ENCODE results near the gene TXN. TPM values are rescaled to one million over a fixed set of nuclear protein-coding genes. Genes with fewer than 3 reads are reported as not detected.
A peak's percentile ranks its signal among the peaks of the same experiment; 100 is the strongest.

Gene TXN
- 100 to 1,000 TPM in 3 of 4 donors, 10 to 100 TPM in 1; 97.6 to 295 (median 124) TPM for total RNA-seq

GRCh38 chr9:110256380-110257096 is at the start of gene TXN:
Gene TXN (minus strand): TSS chr9:110256507. CDS start chr9:110256435, 72 bp downstream.
- no peaks in the 10 kb centered on the region for H3K9me3 ChIP-seq
- H3K4me3 ChIP-seq = peak within 1 kb of the TSS; percentile 85 to 88
- H3K4me1 ChIP-seq = peaks cover 0 to 3% of the 10 kb centered on the region in 2 donors
- peak; percentile 87 to 91 for DNase-seq
- TF ChIP-seq POLR2A (IDR thresholded peaks at IDR 0.05) = peak; percentile 75 to 92
- TF ChIP-seq, protein P1, sequence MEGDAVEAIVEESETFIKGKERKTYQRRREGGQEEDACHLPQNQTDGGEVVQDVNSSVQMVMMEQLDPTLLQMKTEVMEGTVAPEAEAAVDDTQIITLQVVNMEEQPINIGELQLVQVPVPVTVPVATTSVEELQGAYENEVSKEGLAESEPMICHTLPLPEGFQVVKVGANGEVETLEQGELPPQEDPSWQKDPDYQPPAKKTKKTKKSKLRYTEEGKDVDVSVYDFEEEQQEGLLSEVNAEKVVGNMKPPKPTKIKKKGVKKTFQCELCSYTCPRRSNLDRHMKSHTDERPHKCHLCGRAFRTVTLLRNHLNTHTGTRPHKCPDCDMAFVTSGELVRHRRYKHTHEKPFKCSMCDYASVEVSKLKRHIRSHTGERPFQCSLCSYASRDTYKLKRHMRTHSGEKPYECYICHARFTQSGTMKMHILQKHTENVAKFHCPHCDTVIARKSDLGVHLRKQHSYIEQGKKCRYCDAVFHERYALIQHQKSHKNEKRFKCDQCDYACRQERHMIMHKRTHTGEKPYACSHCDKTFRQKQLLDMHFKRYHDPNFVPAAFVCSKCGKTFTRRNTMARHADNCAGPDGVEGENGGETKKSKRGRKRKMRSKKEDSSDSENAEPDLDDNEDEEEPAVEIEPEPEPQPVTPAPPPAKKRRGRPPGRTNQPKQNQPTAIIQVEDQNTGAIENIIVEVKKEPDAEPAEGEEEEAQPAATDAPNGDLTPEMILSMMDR (IDR thresholded peaks at IDR 0.05) = no peak
- H3K36me3 ChIP-seq = no peaks in the 10 kb centered on the region
- intact Hi-C loops (cut with DNase I; ENCODE audit: low total_unique reads) = no loop called here
- peak within 1 kb of the TSS; percentile 90 to 93 for H3K27ac ChIP-seq
- no peaks in the 10 kb centered on the region for H3K27me3 ChIP-seq

- no peak overlapping the region for H3K4me3 ChIP-seq
- H3K36me3 ChIP-seq = no peaks in the 10 kb centered on the region
- intact Hi-C loops (cut with DNase I; ENCODE audit: low total_unique reads) = no loop called here
- H3K4me1 ChIP-seq = no peaks in the 10 kb centered on the region
- no peak for DNase-seq
- TF ChIP-seq, protein P1 (IDR thresholded peaks at IDR 0.05) = no peak
- no peak for TF ChIP-seq POLR2A (IDR thresholded peaks at IDR 0.05)
- no peaks in the 10 kb centered on the region for H3K9me3 ChIP-seq
- H3K27ac ChIP-seq = no peak overlapping the region
- no peaks in the 10 kb centered on the region for H3K27me3 ChIP-seq
These were observed 46.8 kb upstream of the TXN start for GRCh38 chr9:110303133-110303532.

GRCh38 chr9:110298043-110298605 is 41.8 kb upstream of the TXN start:
- Histone ChIP-seq H3K27ac (no peak overlapping the region), H3K4me3 (no peak overlapping the region), H3K4me1 (no peaks in the 10 kb centered on the region), H3K36me3 (no peaks in the 10 kb centered on the region), H3K27me3 (no peaks in the 10 kb centered on the region), H3K9me3 (no peaks in the 10 kb centered on the region)
- TF ChIP-seq, protein P1 (IDR thresholded peaks at IDR 0.05) = no peak
- no peak for TF ChIP-seq POLR2A (IDR thresholded peaks at IDR 0.05)
- DNase-seq = no peak
- intact Hi-C loops (cut with DNase I; ENCODE audit: low total_unique reads) = no loop called here

- TF ChIP-seq, protein P1 (IDR thresholded peaks at IDR 0.05) = no peak
- TF ChIP-seq POLR2A (IDR thresholded peaks at IDR 0.05) = no peak
- H3K27me3 ChIP-seq = no peaks in the 10 kb centered on the region
- H3K9me3 ChIP-seq = no peaks in the 10 kb centered on the region
- H3K4me1 ChIP-seq = no peaks in the 10 kb centered on the region
- H3K27ac ChIP-seq = no peak overlapping the region
- intact Hi-C loops (cut with DNase I; ENCODE audit: low total_unique reads) = no loop called here
- H3K36me3 ChIP-seq = no peaks in the 10 kb centered on the region
- no peak for DNase-seq
- no peak overlapping the region for H3K4me3 ChIP-seq
These were observed 36.9 kb upstream of the TXN start for GRCh38 chr9:110293248-110293647.

DNA sequence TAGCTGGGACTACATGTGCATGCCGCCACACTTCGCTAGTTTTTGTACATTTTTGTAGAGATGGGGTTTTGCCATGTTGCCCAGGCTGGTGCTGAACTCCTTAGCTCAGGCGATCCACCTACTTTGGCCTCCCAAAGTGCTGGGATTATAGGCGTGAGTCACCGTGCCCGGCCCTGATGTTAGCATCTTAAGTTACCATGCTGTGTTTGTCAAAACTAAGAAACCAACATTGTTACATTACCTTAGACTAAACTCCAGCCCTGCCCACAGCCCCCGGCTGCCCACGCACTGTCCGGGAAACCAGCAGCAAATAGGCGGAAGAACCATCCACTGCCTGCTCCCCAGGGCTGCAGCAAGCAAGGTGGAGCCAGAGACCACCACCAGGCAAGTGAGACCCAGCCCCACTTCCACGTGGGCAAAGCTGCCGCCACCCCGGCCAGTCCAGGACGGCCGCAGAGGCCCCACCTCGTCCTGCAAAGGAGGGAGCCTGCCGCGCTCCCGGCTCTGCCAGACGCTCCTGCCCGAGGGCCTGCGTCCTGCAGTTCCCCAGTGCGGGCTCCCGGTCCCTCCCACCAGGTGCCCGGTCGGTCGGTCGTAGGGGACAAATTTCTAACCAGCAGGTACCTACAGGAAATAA is 35.7 kb upstream of the TXN start:
- no peak overlapping the region for H3K27ac ChIP-seq
- intact Hi-C loops (cut with DNase I; ENCODE audit: low total_unique reads) = no loop called here
- no peak overlapping the region for H3K4me3 ChIP-seq
- H3K4me1 ChIP-seq = no peaks in the 10 kb centered on the region
- H3K9me3 ChIP-seq = no peaks in the 10 kb centered on the region
- TF ChIP-seq, protein P1 (IDR thresholded peaks at IDR 0.05) = no peak
- no peak for TF ChIP-seq POLR2A (IDR thresholded peaks at IDR 0.05)
- no peak for DNase-seq
- H3K27me3 ChIP-seq = no peaks in the 10 kb centered on the region
- H3K36me3 ChIP-seq = no peaks in the 10 kb centered on the region

Data from uterus (tissue), 4 donors.